ENCODE data around the gene CPNE2.
"Not testable (repeated sequence)": the region's sequence is repeated elsewhere in the genome, so short reads cannot be mapped to it uniquely, and the experiment has no call there.

Gene CPNE2

DNA sequence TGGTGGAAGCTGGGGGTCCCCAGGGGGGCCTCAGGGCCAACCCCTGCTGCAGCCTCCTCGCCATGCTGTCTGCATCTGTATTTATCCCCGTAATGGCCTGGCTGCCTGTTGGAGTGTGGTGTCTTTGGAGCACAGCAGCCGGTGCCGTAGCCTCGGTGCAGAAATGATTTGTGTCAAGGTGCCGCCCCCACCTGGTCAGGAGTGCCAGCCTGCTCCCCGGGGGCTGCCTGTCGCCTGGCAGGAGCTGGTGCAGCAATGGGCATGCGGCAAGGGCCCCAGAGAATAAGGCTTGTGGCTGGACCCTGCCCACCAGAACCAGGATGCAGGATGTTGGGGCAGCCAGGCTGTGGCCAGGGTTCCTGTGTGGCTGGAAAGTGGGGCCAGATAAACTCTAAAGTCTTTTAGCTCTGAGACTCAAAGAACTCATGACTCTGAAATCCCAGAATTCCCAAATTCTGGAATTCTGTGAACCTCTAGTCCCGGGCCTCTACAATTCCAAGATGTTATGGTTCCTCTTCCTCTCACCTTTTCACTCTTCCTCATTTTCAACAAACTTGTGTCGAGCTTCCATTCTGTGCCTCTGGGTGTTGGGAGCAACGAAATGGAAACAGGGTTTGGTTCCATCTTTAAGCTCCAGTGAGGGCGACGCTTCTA is 5.9 kb downstream of the CPNE2 start:
- no peak for DNase-seq (ENCODE audit: low read depth in 2 of 2)

DNA sequence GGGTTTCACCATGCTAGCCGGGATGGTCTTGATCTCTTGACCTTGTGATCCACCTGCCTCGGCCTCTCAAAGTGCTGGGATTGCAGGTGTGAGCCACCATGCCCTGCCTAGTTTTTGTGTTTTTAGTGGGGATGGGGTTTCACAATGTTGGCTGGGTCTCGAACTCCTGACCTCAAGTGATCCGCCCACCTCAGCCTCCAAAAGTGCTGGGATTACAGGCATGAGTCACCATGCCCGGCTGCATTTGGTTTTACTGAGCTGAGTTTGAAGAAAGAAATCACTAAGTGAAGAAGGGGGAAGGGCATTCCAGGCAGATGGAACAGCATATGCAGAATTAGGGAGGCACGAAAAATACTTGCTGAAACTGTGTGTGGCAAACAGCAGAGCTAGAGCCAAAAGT is 7.6 kb downstream of the CPNE2 start:
- not testable (repeated sequence) for DNase-seq (ENCODE audit: low read depth in 2 of 2)

DNA sequence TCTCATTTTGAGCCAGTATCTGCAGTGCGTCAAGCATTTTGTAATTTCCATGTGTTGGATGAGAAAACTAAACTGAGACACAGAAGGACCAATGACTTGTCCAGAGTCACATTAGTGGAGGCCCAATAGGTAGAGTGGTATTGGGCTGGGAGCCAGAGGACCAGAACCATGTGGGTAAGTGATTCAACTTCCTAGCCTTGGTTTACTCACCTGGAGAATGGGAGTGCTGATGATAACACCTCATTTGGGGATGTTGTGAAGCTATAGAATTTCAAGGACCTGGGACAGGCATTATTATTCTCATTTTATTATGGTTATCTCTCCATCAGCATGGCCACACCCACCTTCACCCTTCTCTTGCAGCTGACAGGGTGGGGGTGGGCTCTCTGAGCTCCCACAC is 8.1 kb downstream of the CPNE2 start:
- DNase-seq (ENCODE audit: low read depth in 2 of 2): no peak

DNA sequence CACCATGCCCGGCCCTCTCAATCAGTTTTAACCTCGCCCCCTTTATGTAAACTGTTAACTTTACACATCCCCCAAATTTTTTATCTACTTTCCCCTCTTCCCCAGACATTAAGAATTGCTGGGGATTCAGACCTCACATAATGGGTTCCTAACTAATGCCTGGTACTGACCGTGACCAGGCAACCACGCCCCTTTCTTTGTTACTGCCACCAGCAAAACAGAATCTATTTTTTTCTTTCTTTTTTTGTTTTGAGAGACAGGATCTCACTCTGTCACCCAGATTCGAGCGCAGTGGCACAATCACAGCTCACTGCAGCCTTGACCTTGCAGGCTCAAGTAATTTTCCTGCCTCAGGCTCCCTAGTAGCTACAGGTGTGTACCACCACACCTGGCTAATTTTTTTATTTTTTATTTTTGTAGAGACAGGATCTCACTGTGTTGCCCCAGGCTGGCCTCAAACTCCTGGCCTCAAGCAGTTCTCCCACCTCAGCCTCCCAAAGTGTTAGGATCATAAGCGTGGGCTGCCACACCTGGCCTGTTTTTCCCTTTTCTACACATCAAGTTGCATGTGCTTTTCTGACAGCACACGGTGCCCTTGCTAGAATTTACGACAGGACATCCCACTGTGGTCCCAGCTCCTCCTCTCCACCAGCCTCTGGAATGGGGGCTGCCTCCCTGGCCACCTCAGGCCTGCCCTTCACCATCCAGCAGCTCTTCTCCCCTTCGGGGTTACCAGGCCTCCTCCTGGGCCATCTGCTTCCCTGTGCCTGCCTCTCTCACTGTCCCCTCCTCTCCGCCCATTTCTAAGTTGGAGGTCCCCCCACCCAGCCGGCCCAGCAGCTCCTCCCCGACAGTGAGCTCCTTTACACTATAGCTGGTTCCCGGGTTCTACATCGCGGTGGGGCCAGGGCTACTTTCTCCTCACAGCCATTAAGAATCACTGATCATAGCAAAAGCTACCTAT is 10.8 kb downstream of the CPNE2 start:
- DNase-seq (ENCODE audit: low read depth in 2 of 2): no peak

DNA sequence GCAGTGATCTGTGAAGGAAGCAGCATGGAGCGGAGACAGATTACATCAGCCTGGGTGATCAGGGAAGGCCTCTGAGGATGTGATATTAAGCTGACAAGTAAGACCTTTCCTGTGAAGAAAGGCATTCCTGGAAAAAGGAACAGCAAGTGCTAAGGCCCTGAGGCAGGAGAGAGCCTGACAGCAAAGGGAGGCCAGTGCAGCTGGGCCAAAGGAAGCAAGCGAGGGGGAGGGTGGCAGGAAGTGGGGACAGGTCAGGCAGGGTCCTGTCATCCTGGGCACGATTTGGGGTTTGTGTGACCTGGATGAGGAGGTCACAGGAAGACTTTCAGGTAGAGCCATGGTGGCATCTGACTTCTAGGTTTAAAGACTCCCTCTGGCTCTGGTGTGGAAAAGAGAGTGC is 12.3 kb downstream of the CPNE2 start:
- DNase-seq (ENCODE audit: low read depth in 2 of 2): no peak

DNA sequence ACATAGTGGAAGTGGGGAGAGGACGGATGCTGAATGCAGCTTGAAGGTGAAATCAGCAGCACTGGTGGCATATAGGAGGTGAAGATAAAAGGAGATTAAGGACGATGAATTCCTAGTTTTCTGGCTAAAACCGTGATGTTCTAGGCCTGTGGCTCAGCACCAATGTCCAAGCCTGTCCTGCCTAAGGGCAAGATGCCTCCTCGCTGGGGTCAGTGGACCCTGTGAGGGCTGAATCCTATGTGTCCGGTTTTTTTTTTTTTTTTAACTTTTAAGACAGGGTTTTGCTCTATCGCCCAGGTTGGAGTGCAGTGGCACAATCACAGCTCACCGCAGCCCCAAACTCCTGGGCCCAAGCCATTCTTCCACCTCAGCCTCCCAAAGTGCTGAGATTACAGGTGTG is 12.8 kb downstream of the CPNE2 start:
- no peak for DNase-seq (ENCODE audit: low read depth in 2 of 2)

DNA sequence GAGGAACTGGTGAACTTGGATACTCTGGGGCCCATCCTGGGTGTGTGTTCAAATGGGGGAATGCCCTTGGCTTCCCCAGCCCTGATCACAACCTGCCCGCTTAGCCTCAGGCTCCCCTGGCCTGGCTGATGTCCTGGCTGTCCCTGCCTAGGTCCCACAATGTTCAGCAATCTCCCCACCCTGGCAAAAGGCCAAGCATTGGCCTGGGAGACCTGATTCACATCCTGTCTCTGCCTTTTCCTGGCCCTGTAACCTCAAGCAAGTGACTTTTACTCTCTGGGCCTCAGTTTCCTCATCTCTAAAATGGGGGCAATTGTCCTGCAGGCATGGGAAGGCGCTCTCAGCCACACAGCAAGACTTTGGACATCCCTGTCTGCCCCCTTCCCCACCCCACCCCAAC is 14.4 kb downstream of the CPNE2 start:
- no peak for DNase-seq (ENCODE audit: low read depth in 2 of 2)

DNA sequence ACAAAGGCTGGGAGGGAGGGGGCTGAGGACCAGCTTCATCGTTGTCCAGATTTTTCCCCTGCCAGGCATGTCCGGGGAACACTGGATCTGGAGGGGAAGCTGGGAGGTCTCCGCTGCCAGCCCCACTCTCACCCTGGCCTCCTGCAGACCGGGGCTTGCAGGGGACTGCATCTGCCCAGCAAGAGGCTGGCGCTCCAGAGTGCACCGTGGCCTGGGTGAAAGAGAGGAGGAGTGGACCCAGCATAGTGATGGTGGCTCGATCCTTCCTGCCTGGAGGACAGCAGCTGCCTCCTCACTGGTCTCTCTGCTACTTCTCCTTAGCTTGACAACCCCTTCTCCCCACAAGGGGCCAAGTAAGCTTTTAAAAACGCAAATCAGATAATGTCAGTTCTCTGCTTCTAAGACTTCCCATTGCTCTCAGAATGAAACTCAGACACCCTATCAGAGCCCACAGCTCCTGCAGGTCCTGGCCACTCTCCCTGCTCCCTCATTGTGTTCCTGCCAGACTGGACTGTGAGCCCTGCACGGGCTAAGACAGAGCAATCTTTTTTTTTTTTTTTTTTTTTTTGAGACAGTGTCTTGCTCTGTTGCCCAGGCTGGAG is 15.0 kb downstream of the CPNE2 start:
- DNase-seq (ENCODE audit: low read depth in 2 of 2): no peak

DNA sequence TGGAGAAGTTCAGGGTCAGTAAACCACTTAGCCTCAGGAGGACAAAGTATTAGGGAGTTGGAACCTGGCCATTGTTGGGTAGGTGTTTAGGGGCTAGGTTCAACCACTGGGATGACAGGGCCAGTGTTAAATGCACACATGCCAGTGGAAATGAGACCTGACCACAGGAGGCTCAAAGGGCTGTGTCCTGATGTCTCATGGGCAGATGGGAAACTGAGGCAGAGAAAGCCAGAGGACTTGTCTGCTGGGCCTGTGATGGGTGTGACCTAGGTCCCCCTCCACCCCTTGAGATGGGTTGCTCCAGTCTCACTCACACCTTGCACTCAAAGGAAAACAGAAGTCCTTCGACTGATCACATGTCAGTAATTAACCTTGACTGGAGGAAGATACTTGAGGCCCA is 16.0 kb downstream of the CPNE2 start:
- DNase-seq (ENCODE audit: low read depth in 2 of 2): no peak

DNA sequence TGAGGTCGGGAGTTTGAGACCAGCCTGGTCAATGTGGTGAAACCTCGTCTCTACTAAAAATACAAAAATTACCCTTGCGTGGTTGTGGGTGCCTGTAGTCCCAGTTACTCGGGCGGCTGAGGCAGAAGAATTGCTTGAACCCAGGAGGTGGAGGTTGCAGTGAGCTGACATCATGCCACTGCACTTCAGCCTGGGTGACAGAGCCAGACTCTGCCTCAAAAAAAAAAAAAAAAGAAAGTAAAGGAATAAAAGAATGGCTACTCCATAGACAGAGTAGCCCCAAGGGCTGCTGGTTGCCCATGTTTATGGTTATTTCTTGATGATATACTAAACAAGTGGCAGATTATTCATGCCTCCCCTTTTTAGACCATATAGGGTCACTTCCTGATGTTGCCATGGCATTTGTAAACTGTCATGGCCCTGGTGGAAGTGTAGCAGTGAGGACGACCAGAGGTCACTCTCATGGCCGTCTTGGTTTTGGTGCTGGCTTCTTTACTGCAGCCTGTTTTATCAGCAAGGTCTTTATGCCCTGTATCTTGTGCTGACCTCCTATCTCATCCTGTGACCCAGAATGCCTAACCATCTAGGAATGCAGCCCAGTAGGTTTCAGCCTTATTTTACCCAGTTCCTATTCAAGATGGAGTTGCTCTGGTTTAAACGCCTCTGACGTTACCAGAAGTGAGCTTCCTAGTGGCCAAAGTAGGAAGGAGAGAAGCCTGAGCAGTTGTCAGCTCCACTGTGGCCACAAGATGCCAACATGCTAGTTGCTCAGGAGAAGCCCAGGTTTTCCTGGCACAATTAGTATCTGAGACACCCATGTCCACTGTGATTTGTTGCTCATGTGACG is 17.1 kb downstream of the CPNE2 start:
- DNase-seq (ENCODE audit: low read depth in 2 of 2): not testable (repeated sequence)

DNA sequence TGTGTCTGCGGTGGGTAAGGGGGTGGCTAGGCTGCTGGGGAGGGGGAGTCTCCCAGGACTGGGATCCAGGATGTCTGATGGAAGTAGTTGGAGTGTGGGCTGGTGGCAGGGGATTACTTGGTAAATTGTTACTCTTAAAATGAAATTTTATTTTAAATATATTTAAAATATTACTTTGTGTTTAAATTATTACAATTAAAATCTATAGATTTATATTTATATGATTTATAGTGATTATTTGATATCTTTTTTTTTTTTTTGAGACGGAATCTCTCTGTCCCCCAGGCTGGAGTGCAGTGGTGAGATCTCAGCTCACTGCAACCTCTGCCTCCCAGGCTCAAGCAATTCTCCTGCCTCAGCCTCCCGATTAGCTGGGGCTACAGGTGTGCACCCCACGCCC is 18.6 kb downstream of the CPNE2 start:
- no peak for DNase-seq (ENCODE audit: low read depth in 2 of 2)

DNA sequence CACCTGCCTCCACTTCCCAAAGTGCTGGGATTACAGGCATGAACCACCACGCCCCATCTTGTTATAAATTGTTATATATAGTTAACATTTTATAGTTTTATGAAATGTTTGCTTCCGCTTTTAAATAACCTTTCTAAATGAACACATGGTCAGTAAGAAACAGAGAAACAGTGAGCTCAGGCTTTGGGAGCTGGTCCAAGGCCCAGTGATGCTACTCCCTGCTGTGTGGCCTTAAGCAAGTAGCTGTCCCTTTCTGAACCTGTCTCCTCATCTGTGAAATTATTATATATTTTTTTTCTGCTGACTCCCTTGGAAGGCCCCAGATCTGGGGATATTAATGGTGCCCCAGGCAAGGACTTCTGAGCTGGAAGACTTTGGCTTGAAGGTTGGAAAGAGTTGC is 19.0 kb downstream of the CPNE2 start:
- DNase-seq (ENCODE audit: low read depth in 2 of 2): no peak

DNA sequence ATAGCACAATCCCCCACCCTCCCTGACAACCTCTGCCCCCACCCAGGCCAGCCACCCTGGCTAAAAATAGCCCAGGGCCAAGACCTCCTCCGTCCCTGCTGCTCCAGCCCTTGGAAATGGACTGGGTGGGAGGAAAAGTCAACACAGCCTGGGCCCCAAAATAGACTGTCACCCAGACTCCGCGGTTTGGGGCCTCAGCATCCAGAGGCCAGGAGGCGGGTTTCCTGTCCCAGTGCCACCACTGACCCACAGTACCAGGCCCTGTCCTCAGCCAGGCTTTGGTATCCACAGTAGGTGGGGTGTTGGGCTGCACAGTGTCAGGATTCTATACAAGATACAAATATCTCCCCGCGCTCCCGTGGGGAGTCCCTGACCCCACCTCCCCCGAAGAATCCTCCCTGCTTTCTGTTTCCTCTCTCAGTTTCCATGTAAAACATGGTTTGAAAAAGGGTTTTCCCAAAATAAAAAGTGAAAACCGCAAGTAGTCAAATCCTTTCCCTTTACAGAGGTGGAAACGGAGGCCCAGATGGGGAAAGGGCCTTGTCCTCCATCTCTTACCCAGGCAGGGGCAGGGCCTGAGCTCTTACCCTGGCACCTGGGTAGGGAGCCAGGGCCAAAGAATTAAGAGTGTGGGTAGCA is 20.1 kb downstream of the CPNE2 start:
- DNase-seq (ENCODE audit: low read depth in 2 of 2): no peak

DNA sequence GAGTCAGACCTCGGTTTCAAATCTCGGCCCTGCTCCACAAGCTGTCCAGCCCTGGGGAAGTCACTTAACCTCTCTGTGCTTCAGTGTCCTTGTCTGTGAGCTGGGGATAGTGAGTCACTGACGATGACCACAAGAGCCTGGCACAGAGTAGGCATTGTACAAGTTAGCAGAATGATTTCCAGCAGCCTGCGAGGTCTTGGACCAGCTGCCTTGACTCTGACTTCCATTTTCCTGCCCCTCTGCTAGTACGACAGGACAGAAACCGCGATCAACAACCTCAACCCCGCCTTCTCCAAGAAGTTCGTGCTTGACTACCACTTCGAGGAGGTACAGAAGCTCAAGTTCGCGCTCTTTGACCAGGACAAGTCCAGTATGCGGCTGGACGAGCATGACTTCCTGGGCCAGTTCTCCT is 20.7 kb downstream of the CPNE2 start:
- no peak for DNase-seq (ENCODE audit: low read depth in 2 of 2)

DNA sequence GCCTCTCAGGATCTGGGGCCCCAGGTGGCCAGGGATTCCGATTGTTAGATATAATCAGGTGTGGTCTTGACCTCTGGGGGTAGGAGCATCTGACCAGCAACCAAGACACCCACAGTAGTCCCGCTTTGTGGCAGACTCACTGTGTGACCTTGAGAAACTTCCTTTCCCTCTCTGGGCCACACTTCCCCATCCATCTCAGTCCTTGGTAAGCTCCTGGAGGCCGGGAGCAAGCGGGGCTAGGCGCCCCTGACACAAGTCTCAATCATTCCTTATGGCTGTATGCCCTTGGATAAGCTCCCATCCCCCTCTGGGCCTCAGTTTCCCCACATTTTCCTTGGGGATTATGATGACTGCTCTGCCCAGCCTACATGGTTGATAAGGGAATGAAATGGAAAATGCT is 21.3 kb downstream of the CPNE2 start:
- no peak for DNase-seq (ENCODE audit: low read depth in 2 of 2)

DNA sequence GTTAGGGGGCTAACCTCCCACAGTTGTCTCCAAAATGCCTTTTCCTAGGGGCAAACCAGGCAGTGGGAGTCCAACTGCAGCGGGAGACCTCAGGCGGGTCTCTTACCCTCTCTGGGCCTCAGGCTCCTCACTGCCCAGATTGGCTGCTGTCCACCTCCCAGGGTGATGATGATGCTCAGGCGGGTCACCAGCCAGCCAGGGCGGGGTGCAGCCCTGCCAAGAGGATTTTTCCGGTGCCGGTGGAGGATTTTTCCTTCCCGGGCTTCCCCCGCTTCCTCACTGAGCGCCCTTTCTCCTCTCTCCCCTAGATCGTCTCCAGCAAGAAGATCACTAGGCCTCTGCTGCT is 22.8 kb downstream of the CPNE2 start:
- DNase-seq (ENCODE audit: low read depth in 2 of 2): no peak

DNA sequence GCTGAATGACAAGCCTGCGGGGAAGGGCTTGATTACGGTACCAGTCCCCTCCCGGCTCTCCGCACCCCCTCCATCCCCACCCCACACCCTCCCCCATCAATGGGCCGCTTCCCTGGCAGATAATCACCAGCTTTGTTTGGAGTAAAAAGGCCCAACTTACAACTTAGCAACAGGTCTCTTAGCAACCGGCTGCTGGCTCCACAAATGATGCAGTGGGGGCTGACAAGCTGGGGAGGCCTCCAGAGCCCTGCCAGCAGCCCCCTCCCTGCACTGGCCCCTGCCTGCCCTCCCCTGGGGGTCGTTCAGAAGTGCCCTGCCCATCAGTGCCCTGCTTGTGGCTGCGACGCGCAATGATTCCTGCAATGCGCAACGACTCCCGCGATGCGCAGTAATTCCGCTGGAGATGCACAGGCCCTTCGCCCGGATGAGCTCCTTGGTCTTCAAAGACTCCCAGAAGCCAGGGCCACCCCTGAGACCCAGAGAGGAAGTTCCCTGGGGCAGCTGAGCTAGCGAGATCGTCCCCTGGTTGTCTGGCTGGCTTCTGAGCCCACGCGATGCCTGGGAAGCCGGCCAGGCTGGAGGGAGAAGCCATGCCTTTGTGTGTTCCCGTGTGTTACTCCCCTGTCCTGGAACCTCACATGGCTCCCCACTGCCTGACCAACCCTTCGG is 23.3 kb downstream of the CPNE2 start:
- DNase-seq (ENCODE audit: low read depth in 2 of 2): no peak

DNA sequence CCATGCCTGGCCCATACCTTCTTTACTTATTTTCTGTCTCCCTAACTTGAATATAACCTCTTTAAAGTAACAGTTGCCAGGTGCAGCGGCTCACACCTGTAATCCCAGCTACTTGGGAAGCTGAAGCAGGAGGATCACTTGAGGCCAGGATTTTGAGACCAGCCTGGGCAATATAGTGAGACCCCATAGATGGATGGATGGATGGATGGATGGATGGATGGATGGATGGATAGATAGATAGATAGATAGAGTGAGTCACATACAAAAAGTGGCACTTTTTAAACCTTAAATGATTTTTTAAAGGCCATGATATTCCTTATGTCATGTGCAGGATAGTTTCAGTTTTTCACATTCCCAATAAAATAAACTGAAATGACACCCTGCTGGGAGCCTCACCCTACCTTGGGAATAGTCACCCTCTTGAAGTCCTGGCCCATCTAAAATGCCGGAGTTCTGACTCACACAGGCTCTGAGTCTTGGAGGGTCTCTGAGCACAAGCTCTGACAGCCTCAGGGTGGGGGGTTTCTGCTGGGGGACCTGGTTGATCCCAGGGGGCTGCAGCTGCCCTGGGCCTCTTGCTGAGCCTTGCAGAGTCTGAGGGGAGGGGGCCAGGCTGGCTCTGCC is 26.2 kb downstream of the CPNE2 start:
- DNase-seq (ENCODE audit: low read depth in 2 of 2): no peak

DNA sequence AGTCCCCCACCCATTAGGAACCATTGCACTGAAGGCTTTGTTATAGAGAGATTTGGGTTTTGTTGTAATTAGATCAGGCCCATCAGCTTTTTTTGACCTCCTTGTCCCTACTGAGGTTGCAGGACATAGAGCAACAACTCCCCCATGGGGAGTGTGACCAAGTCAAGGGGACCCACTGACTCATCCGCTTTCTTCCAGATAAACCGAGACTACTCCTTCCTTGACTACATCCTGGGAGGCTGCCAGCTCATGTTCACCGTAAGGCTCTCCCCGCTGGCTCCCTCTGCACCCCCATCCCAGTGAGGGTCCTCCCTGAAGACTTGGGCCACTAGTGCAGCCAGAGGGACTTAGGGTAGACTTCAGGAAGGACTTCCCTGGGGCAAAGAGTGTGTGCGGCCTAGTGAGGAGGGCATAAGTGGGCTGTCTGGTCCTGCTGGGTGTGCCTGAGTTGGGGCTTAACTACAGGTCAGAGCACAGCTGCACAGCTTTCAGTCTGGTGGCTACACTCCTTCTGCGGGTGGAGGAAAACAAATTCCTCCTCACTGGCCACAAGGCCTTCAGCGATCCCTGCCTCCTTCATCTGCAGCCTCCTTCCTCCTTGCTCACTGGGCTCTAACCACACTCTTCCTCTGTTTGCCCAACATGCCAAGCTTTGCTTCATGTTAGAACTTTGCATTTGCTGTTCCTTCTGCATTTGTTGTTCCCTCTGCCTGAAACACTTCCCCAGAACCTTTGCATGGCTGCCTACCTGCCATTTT is 31.0 kb downstream of the CPNE2 start:
- no peak for DNase-seq (ENCODE audit: low read depth in 2 of 2)
